B cell (primary cell): ENCODE results near the gene F8A2. TPM values are rescaled to one million over a fixed set of nuclear protein-coding genes. Genes with fewer than 3 reads are reported as not detected.
A peak's percentile ranks its signal among the peaks of the same experiment; 100 is the strongest.
"Not testable (repeated sequence)": the region's sequence is repeated elsewhere in the genome, so short reads cannot be mapped to it uniquely, and the experiment has no call there.

ENCODE experiments used
- ATAC-seq: fragments of 200-7000 bp; cut with Tn5 transposase; one replicate; pipeline ENCODE4 v1.10.0; 2021; ENCODE audit warnings: low read depth, mild to moderate bottlenecking, moderate number of reproducible peaks, moderate library complexity
- CTCF ChIA-PET: fragments of 350-600 bp; sonication (Branson Sonifier 250); formaldehyde crosslinking; loops from one replicate; lab custom pipeline; 2021; ENCODE audit warnings: antibody characterized with exemption, inconsistent platforms; lab: Charles Lee
- POLR2A ChIA-PET: fragments of 350-600 bp; sonication (Branson Sonifier 250); formaldehyde crosslinking; loops from one replicate; lab custom pipeline; 2021; ENCODE audit warnings: antibody characterized with exemption; lab: Charles Lee
- DNase-seq: peaks from one replicate; pipeline ENCODE4 v3.0.0; 2013
- H2AFZ ChIP-seq: 2 replicates; pipeline ENCODE4 v1.6.1; 2012; ENCODE audit warnings: mild to moderate bottlenecking, low read depth, low read length; ENCODE audit not compliant: insufficient read depth, poor library complexity, severe bottlenecking
- H3K27ac ChIP-seq, 2 donors: 1 replicate in 1 of 2; 2 replicates in 1 of 2; pipeline ENCODE4 v1.5.1; 2012 to 2013; ENCODE audit warnings: low read length in 2 of 2, mild to moderate bottlenecking in 2 of 2, moderate library complexity in 1 of 2
- H3K27me3 ChIP-seq, 4 experiments: fragments of 200-600 bp in 1 of 4; sonication (generic) in 1 of 4; replicated peaks in 1 of 4; 1 replicate in 2 of 4; 2 replicates in 2 of 4; pipeline versions ENCODE4 v1.6.1 to v1.7.0; 2013 to 2016; ENCODE audit warnings: low read length in 3 of 4, mild to moderate bottlenecking in 2 of 4, mixed read lengths in 1 of 4, moderate library complexity in 1 of 4; ENCODE audit not compliant: insufficient read depth in 4 of 4, control insufficient read depth in 3 of 4; ENCODE audit errors: control extremely low read depth in 1 of 4
- H3K36me3 ChIP-seq, 2 experiments: replicated peaks in 1 of 2; 1 replicate in 1 of 2; 2 replicates in 1 of 2; pipeline versions ENCODE4 v1.6.1 to v1.7.1; 2013; ENCODE audit warnings: low read length in 1 of 2; ENCODE audit not compliant: insufficient read depth in 2 of 2, control insufficient read depth in 1 of 2; ENCODE audit errors: control extremely low read depth in 1 of 2, extremely low read depth in 1 of 2
- H3K4me1 ChIP-seq, 2 donors: fragments of 200-600 bp in 1 of 2; sonication (generic) in 1 of 2; 1 replicate in 1 of 2; 2 replicates in 1 of 2; pipeline versions ENCODE4 v1.5.1 to v1.6.1; 2013 to 2017; ENCODE audit warnings: low read length in 2 of 2; ENCODE audit not compliant: control insufficient read depth in 2 of 2, insufficient read depth in 2 of 2
- H3K4me2 ChIP-seq: replicated peaks from 2 replicates; pipeline ENCODE3; 2012; ENCODE audit warnings: mild to moderate bottlenecking, low read depth, low read length; ENCODE audit not compliant: poor library complexity, severe bottlenecking
- H3K4me3 ChIP-seq, 5 experiments: fragments of 200-600 bp in 1 of 5; sonication (generic) in 1 of 5; 1 replicate in 3 of 5; 2 replicates in 2 of 5; pipeline versions ENCODE4 v1.5.1 to v1.7.0; 2011 to 2016; ENCODE audit warnings: low read length in 4 of 5, mild to moderate bottlenecking in 4 of 5, low read depth in 2 of 5, control low read depth in 1 of 5, moderate library complexity in 1 of 5; ENCODE audit not compliant: insufficient read depth in 1 of 5; ENCODE audit errors: control extremely low read depth in 1 of 5, extremely low read depth in 1 of 5
- H3K79me2 ChIP-seq: fragments of 200-600 bp; sonication (generic); one replicate; pipeline ENCODE4 v1.6.0; 2016; ENCODE audit warnings: low read length; ENCODE audit not compliant: control insufficient read depth, insufficient read depth
- H3K9ac ChIP-seq: fragments of 200-600 bp; sonication (generic); 2 replicates; pipeline ENCODE4 v1.6.1; 2017; ENCODE audit warnings: mild to moderate bottlenecking, low read length, moderate library complexity
- H3K9me3 ChIP-seq, 3 donors: one replicate each; pipeline versions ENCODE4 v1.6.1 to v1.7.1; 2013; ENCODE audit warnings: low read length in 2 of 3; ENCODE audit not compliant: control insufficient read depth in 2 of 3, insufficient read depth in 1 of 3; ENCODE audit errors: control extremely low read depth in 1 of 3
- H4K20me1 ChIP-seq: 2 replicates; pipeline ENCODE4 v1.6.0; 2012; ENCODE audit warnings: mild to moderate bottlenecking, low read length; ENCODE audit not compliant: insufficient read depth, control insufficient read depth, poor library complexity, severe bottlenecking
- H3K27ac Mint-ChIP-seq: one replicate; pipeline ENCODE4 v1.8.0; 2021; ENCODE audit warnings: mixed read lengths
- H3K27me3 Mint-ChIP-seq: one replicate; pipeline ENCODE4 v1.8.0; 2021; ENCODE audit warnings: mixed read lengths
- H3K4me1 Mint-ChIP-seq: one replicate; pipeline ENCODE4 v1.8.0; 2021; ENCODE audit warnings: mixed read lengths
- H3K4me3 Mint-ChIP-seq: one replicate; pipeline ENCODE4 v1.8.0; 2021; ENCODE audit warnings: mixed read lengths
- H3K9me3 Mint-ChIP-seq: one replicate; pipeline ENCODE4 v1.8.0; 2022; ENCODE audit warnings: mixed read lengths; ENCODE audit not compliant: insufficient read depth
- WGBS: methylation state at CpG from one replicate; pipeline ENCODE4 v1.1.5; 2013; ENCODE audit warnings: missing lambda C conversion rate; ENCODE audit not compliant: insufficient coverage; 5-methylcytosine and 5-hydroxymethylcytosine counted together
- intact Hi-C: fragments of 100-400 bp; cut with micrococcal nuclease; formaldehyde crosslinking; loops from one replicate; pipeline ENCODE4 v1.10.0; 2022
- polyA plus RNA-seq: library from polyadenylated mRNA; depleted of rRNA; stranded (reverse); fragments of >200 nt; gene quantifications from 2 replicates; pipeline ENCODE4 v1.2.3, GENCODE V29; 2012
- total RNA-seq, 2 donors: library from RNA; stranded (reverse); fragments of 120-200 nt in 1 of 2; gene quantifications; 1 replicate in 1 of 2; 2 replicates in 1 of 2; pipeline versions ENCODE4 v1.2.3 to v1.2.4, GENCODE V29; 2013 to 2022

F8A2 gene
- total and polyA plus RNA-seq, 2 donors (not counting 1 experiment from before 2014, with no cell fraction given), result not detected

DNA sequence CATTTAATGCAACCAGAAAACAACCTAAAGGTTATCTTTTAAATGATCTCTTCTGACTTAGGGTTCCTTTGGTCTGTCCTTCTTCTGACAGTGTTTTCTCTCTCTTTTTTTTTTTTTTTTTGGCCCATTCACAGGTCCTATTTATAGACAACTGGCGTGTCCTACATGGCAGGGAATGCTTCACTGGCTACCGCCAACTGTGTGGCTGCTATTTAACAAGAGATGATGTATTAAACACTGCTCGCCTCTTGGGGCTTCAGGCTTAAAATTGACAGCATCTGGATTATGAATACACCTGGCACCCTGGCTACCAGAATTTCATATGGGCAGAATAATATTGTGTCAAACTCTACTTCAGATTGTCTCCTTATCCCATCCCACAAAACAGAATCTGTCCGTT, 32.4 kb upstream of the F8A2 start:
- H2AFZ ChIP-seq, H3K27me3 Mint-ChIP-seq, H3K4me3 Mint-ChIP-seq, CTCF ChIA-PET, H3K4me1 Mint-ChIP-seq, H3K9ac ChIP-seq, intact Hi-C loops, H3K4me3 ChIP-seq, H3K36me3 ChIP-seq, DNase-seq, H3K27ac Mint-ChIP-seq, H3K4me1 ChIP-seq, H3K79me2 ChIP-seq, H3K4me2 ChIP-seq, ATAC-seq, H4K20me1 ChIP-seq, H3K9me3 Mint-ChIP-seq, H3K27me3 ChIP-seq, POLR2A ChIA-PET, H3K27ac ChIP-seq, H3K9me3 ChIP-seq: not testable (repeated sequence)
- WGBS, result no CpG with 5 or more reads among the region's 4 CpGs

DNA sequence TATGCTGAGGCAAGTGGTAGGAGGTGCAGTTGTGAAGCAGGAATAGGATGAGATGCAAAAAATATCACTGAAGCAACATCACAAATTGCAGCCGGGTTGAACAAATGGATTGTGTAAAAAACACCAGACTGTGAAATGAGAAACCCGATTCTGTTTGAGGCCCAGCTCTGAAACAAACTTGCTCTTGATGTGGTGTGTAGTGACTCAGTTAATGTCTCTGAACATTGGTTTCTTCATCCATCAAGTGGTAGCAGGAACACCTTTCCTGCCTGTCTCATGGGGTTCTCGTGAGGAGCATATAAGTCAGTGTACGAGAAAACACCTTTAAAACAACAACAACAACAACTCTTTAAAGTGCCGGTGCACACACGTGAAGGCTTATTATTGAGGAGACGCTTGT, 18.2 kb upstream of the F8A2 start:
- ATAC-seq, H3K9me3 ChIP-seq, H3K9me3 Mint-ChIP-seq, H3K4me2 ChIP-seq, H3K4me1 ChIP-seq, H4K20me1 ChIP-seq, H3K9ac ChIP-seq, H3K4me3 Mint-ChIP-seq, H3K27me3 Mint-ChIP-seq, H3K27ac Mint-ChIP-seq, H3K27ac ChIP-seq, H3K27me3 ChIP-seq, intact Hi-C loops, CTCF ChIA-PET, H3K36me3 ChIP-seq, H3K79me2 ChIP-seq, DNase-seq, H3K4me1 Mint-ChIP-seq, H3K4me3 ChIP-seq, H2AFZ ChIP-seq, POLR2A ChIA-PET: not testable (repeated sequence)
- WGBS, result no CpG with 5 or more reads among the region's 7 CpGs

DNA sequence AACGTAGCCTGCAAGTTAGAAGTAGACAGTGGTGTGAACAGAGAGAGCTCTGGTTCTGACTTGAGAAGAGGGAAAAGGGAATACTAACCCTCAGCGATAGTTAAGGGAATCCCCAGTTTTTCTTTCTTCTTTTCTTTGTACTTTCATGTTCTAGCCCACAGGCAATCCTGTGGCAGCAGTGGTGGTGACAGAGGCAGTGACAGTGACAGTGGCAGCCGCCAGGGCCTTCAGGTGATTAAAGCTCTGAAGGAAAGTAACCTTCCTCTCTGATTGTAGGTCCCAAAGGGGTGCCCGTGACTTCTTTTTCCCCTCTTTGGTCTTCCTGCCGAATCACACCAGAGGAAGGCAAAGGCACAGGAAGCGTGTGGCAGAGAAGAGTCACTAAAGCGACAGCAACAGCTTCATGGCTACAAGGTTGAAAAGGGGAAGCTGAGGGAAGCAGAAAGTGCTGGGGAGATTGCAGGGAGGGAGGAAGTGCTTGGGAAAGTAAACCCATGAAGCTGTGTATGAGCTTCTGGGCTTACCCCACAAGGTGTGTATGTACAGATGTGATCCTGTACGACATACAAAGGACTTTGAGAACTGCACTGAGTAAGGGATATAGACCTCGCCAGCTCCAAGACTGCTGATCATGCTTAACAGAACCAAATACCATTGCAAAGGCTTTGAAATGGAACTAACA, 8.0 kb upstream of the F8A2 start:
- H2AFZ ChIP-seq, H3K4me1 ChIP-seq, H3K4me2 ChIP-seq, POLR2A ChIA-PET, H3K4me1 Mint-ChIP-seq, DNase-seq, H4K20me1 ChIP-seq, H3K79me2 ChIP-seq, H3K27ac ChIP-seq, H3K27me3 Mint-ChIP-seq, H3K27me3 ChIP-seq, H3K4me3 ChIP-seq, H3K9ac ChIP-seq, H3K27ac Mint-ChIP-seq, H3K9me3 ChIP-seq, H3K36me3 ChIP-seq, H3K4me3 Mint-ChIP-seq, CTCF ChIA-PET, H3K9me3 Mint-ChIP-seq, intact Hi-C loops: not testable (repeated sequence)
- ATAC-seq, result peak; percentile 41
- WGBS, result no CpG with 5 or more reads among the region's 9 CpGs

DNA sequence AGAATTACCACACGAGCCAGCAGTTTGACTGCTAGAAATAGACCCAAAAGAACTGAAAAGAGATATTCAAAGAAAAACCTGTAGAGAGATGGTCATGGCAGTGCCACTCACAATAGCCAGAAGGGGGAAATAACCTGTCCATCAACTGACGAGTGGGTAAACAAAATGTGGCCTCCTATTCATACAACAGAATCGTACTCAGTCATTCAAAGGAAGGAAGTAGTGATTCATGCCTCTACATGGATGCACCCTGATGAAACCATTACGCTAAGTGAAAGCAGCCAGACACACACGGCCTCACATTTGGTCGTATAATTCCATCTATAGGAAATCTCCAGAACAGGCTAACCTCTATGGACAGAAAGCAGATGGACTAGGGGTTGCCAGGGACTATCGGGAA, 2.1 kb upstream of the F8A2 start:
- H3K4me3 ChIP-seq, H4K20me1 ChIP-seq, H3K27ac Mint-ChIP-seq, CTCF ChIA-PET, H3K4me3 Mint-ChIP-seq, DNase-seq, H3K27me3 Mint-ChIP-seq, H3K36me3 ChIP-seq, H3K9me3 ChIP-seq, ATAC-seq, H3K9ac ChIP-seq, intact Hi-C loops, H3K27ac ChIP-seq, H2AFZ ChIP-seq, H3K4me1 ChIP-seq, H3K9me3 Mint-ChIP-seq, H3K79me2 ChIP-seq, POLR2A ChIA-PET, H3K4me2 ChIP-seq, H3K4me1 Mint-ChIP-seq, H3K27me3 ChIP-seq: not testable (repeated sequence)
- no CpG with 5 or more reads among the region's 7 CpGs for WGBS
